Measurements from ENCODE around the gene IGFBP7.

IGFBP7 gene

DNA sequence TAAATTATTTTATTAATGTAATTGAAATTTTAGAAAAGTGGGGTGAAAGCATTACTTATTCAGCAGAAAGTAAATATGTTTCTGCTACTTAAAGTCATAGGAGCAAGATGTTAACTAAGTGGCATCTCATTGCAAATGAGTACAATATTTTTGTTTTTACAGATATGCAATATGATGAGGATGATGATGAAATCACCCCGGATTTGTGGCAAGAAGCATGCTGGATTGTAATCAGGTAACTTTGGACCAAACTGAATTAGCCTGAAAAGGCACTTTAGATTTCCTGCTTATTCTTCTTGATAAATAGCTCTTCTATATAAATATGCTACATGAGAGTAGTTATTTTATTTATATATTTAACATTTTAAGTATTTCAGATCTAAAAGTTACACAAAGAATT, 124.0 kb downstream of the IGFBP7 start:
- TF ChIP-seq POLR2A (IDR thresholded peaks at IDR 0.05; ENCODE audit: low read length): no peak
- DNase-seq: peak; percentile 4 to 67

DNA sequence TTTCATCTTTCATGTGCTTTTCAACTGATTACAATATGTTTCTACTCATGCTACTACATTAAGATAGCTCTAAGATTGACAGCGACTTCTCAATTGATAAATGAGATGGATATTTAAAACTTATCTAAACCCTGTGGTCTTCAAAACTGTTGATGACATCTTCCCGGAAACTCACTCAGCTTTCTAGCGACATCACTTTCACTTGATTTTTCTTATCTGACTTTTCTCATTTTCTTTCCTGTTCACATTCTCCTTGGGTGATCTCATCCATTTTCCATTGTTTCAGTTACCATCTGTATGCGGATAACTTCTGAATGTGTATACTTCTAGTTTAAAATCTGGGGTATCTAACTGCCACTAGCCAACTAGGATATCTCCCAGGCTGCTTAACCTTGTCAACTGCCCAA, 128.4 kb downstream of the IGFBP7 start:
- TF ChIP-seq GATA1 (IDR thresholded peaks at IDR 0.05; ENCODE audit: low read depth, low read length) (no peak), POLR2A (IDR thresholded peaks at IDR 0.05; ENCODE audit: low read length) (no peak)
- peak; percentile 24 to 52 for DNase-seq

Data from erythroblast (primary cell).